Head of caudate nucleus (tissue), 42 donors: ENCODE results near the gene TMEM187.

Experiments used
- DNase-seq, 42 donors: peaks; one replicate each; pipeline versions ENCODE4 v3.0.0 to v3.0.0-alpha.2; 2020 to 2021; ENCODE audit warnings: mixed read lengths in 7 of 42
- intact Hi-C: fragments of 100-400 bp; cut with DNase I; formaldehyde crosslinking; loops from one replicate; pipeline ENCODE4 v1.15.0; 2022

TMEM187 gene

DNA sequence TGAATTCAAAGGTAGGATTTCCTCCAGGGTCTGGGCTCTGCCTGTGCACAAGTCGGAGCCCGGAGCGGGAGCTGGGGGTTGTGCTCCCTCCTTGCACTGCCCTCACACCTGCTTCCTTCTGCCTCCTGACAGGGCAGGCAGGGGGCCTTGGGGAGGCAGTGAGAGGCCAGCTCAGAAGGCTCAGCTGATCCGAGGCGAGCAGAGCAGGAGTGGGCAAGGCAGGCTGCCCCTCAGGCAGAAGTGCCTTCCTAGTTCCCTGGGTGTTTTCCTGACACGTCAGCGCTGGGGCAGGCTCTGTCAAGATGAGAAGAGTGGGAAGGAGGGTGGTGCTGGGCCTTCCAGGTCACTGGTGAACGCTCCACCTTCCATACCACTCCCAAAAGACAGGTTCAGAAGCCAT, 52.7 kb downstream of the TMEM187 start:
- intact Hi-C loops, result no loop called here
- peak in 2 of 42 donors; percentile 30 to 50 for DNase-seq

GRCh38 chrX:154026136-154027021, 53.8 kb downstream of the TMEM187 start:
- DNase-seq, result no peak
- intact Hi-C loops, result no loop called here

- intact Hi-C loops, result no loop called here
- DNase-seq, result no peak
Measured at GRCh38 chrX:154027022-154027402, 54.5 kb downstream of the TMEM187 start.

DNA sequence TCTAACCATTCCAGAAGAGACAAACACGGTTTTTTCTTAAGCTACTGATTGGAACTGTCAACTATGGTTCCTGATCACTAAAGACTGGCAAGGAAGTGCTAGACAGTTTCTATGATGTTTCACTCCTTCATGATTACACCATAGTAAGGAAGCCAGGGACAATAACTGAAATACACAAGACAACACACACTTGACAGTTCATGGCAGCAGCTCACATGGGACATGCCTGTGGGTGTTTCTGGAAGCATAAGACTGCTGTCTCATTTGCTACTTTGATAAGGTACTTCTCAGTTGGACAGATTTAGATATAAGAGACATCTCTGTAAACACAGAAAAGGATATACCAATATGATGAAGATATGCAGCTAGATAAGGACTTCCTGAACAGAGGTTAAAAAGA, 55.4 kb downstream of the TMEM187 start:
- intact Hi-C loops, result no loop called here
- DNase-seq, result no peak

- DNase-seq, result no peak
- intact Hi-C loops, result no loop called here
Measured at GRCh38 chrX:154028502-154029184, 56.1 kb downstream of the TMEM187 start.

DNA sequence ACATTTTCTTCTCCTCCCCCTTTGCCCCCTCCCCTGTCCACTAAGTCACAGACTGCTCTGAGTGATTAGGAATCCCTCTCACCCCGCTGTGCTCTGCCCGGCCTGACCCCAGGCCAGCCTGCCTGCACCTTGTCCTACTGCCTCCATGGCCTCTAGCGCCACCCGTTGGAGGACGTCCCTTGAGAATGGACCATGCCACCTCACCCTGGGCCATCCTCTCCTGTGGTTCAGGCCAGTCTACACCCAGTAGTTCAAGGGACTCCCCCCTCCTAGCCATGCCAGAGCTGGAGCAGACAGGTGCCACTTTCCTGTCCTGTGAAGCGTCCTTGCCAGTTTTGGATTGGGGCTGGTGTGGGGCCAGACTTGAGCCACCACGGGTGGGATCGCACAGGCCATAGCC, 56.9 kb downstream of the TMEM187 start:
- no peak for DNase-seq
- intact Hi-C loops, result no loop called here

GRCh38 chrX:154030266-154030665, 57.7 kb downstream of the TMEM187 start:
- peak in 25 of 42 donors; percentile 17 to 70 (median 42) for DNase-seq

DNA sequence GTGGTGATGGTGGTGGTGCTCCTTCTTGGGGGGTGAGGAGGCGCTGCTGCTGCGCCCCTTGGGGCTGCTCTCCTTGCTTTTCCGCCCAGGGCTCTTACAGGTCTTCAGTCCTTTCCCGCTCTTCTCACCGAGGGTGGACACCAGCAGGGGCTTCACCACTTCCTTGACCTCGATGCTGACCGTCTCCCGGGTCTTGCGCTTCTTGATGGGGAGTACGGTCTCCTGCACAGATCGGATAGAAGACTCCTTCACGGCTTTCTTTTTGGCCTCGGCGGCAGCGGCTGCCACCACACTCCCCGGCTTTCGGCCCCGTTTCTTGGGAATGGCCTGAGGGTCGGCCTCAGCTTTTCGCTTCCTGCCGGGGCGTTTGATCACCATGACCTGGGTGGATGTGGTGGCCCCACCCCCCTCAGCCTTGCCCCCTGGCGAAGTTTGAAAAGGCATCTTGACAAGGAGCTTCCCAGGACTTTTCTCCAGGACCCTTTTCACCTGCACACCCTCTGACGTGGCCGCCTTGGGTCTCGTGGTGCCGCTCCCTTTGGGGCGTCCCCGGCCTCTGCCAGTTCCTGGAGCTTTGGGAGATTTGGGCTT, 58.3 kb downstream of the TMEM187 start:
- intact Hi-C loops, result no loop called here
- no peak for DNase-seq

More at GRCh38 chrX:154030266-154030665, 57.7 kb downstream of the TMEM187 start:
- intact Hi-C loops, result no loop called here

- intact Hi-C loops, result no loop called here
- DNase-seq, result no peak
Measured at GRCh38 chrX:154032160-154032559, 59.6 kb downstream of the TMEM187 start.

GRCh38 chrX:154032653-154033052, 60.1 kb downstream of the TMEM187 start:
- DNase-seq, result no peak
- intact Hi-C loops, result no loop called here
